GM12873 (cell line): ENCODE measurements around the gene KHSRP.

Experiments used
- TF ChIP-seq, protein P1 (sequence below): IDR thresholded peaks from 2 replicates; pipeline ENCODE4 v1.5.1; 2012; ENCODE audit warnings: low read depth, mild to moderate bottlenecking, moderate library complexity, low read length, control low read depth; ENCODE audit not compliant: insufficient read depth; ENCODE audit errors: missing control alignments

KHSRP gene

DNA sequence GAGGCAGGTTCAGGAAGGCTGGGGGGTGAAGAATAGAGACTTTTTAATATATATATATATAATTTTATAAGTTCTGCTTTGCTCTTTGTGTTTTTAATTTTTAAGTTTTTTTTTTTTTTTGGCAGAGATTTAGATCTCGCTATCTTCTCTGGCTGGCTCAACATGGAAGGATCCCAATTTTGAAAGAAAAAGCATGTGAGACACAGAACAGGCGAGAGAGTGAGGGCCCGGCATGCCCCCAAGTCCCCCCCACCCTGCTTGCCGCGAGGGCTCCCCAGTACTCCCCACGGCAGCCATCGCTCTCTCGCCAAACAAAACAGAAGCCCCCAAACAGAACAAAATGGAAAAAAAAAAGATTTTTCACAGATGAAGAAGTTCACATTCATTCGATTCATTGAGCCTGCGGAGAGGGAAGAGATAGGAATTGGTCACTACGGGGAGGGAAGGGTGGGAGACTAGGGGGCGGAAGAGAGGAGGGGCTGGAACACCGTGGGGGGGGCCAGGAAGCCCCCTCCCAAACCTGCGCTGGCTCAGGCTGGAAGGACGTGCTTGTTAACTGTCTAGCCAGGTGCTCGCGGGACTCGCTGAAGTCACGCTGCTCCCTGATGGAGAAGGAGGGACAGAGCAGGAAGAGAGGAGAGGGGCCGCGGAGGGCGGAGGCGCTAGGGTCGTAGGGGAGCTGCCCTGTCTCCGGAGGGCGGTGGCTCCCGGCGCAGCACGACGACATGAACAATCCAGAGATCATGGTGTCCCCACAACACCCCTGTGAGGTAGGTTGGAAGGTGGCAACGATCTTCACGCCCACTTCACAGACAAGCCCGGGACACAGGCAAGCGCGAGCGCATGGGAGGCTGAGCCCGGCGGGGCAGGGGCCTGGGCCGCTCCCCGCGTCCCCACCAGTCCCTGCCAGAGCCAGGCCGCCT, 10.6 kb downstream of the KHSRP start:
- TF ChIP-seq, protein P1, sequence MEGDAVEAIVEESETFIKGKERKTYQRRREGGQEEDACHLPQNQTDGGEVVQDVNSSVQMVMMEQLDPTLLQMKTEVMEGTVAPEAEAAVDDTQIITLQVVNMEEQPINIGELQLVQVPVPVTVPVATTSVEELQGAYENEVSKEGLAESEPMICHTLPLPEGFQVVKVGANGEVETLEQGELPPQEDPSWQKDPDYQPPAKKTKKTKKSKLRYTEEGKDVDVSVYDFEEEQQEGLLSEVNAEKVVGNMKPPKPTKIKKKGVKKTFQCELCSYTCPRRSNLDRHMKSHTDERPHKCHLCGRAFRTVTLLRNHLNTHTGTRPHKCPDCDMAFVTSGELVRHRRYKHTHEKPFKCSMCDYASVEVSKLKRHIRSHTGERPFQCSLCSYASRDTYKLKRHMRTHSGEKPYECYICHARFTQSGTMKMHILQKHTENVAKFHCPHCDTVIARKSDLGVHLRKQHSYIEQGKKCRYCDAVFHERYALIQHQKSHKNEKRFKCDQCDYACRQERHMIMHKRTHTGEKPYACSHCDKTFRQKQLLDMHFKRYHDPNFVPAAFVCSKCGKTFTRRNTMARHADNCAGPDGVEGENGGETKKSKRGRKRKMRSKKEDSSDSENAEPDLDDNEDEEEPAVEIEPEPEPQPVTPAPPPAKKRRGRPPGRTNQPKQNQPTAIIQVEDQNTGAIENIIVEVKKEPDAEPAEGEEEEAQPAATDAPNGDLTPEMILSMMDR: no peak

DNA sequence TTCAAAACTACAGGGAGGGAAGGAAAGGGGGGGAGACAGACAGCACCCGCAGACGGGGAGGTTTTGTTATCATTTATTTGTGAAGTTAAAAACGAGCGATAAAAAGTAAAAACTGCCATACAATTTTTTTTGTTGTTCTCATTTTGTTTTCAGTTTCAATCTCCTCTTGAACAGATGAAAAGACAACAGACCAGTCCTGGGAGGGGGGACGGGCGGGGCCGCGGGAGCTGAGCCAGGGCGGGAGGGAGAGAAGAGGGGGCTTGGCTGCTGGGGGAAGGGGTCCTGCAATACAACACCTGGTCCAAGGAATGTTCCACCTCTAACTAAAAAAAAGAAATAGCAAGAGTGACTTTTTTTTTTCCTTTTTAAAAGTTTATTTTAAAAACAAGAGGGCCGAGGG, 11.3 kb downstream of the KHSRP start:
- TF ChIP-seq, protein P1: no peak

DNA sequence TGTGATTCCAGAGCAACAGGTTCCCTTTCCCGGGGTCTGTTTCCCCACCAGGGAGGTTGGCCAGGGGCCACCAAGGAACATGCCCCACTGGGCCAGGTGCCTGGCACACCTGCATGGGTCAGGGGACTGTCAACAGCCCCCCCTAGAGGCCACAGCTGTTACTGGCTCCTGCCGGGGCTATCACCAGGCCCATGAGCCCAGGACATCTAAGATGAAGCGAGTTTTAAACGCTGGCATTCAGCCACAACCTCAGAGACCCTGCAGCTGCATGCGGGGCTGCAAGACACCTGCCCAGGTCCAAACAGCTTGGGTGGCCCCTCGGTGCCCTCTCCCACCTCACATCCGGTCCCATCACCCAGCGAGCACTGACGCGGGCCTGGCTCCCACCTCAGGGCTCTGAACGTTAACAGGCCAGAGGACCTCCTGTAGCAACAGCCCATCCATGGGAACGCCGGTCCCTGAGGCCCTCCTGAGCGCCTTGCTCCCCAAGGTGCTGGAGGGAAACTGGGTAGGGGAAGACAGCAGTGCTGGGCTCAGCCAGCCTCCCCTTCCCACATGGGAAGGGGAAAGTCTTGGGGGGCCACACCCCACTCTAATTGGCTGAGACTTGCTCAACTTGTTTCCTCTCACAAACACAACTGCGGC, 12.0 kb downstream of the KHSRP start:
- TF ChIP-seq, protein P1: peak; percentile 83

DNA sequence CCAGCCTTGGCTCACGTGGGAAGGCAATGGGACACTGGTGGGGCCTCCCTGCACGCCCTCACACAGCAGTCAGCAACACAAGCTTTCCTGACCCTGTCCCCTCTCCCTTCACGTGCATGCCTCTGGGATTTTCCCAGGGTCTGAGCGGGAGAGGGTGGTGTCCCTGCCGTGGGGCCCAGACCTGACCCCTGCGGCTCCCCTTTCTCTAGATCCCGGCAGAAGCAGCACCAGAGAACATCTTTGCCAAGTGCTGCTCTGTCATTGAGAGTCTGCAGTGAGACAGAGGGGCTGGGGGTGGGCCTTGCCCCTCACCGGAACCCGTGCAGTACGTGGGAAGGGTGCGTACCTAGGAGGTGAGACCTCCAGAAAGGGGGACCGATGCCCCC, 12.6 kb downstream of the KHSRP start:
- TF ChIP-seq, protein P1: no peak

DNA sequence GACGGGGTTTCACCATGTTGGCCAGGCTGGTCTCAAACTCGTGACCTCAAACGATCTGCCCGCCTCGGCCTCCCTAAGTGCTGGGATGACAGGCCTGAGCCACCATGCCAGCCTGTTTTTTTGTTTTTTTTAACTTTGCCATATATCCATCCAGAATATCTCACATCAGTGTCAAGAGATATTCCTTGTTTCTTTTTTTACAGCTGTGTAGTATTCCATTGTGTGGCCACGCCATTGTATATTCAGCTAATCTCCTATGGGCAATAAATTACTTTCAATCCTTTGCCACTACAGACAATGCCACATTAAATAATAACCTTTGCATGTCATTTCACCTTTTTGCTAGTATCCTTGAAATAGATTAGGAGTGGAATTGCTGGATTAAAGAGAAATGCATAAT, 15.3 kb downstream of the KHSRP start:
- TF ChIP-seq, protein P1: no peak

DNA sequence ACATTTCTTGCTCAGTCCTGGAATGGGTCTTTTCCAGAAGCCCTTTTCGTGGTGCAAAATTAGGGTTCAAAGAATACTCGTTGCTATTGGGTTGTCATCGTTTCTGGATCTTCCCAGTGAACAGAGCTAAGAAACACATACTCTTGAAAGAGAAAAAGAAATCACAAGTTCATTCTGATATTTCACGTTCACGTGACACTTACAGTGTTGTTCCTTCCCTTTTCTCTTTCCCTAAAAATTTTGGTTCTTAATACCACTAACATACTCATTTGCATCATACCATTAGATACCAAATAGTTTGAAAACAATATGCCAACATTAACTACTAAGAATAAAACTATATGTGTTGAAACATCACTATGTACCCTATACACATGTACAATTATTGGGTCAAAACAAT, 18.2 kb downstream of the KHSRP start:
- TF ChIP-seq, protein P1: no peak

DNA sequence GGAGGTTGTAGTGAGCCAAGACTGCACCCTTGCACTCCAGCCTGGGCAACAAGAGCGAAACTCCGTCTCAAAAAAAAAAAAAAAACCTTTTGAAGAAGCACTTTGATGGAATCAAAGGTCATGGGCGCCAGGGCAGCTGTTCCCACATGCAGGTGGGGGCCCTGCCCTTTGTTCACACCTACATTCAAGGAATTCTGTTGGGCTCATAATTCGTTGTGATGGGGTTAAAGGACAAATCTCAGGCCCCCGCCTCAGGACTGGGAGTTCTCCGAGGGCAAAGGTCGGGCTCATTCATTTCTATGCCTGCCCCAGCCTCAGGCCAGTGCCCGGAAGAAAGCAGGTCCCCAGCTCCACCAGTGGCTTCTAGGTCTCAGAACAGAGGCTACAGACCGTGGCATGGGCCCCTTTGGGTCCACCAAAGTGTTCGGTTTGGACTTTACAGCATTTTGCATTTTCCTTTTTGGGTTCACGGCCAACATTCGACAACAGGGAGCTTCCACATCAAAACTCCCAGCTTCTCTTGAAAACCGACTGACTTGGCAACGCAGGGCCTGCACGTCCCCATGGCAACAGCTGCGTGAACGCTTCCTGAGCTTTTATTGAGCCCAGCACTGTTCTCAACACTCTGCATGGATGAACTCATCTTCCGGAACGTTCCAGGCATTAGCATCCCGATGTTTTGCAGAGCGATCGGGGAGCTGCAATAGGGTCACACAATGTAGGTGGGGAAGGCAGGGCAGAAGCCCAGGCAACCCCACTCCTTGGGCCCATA, 21.6 kb downstream of the KHSRP start:
- TF ChIP-seq, protein P1: no peak
